NT2/D1 (cell line): ENCODE results near the gene FRMD4B.

Experiments
- DNase-seq: peaks from one replicate; pipeline ENCODE4 v3.0.0-alpha.2; 2011; ENCODE audit warnings: low read depth, low spot score
- H3K27me3 ChIP-seq: 2 replicates; pipeline ENCODE4 v1.6.0; 2011; ENCODE audit warnings: mild to moderate bottlenecking; ENCODE audit not compliant: insufficient read length, insufficient read depth
- H3K36me3 ChIP-seq: 2 replicates; pipeline ENCODE4 v1.6.1; 2011; ENCODE audit warnings: mild to moderate bottlenecking, low read length, mixed read lengths; ENCODE audit not compliant: insufficient read depth, insufficient read length
- H3K4me1 ChIP-seq: 2 replicates; pipeline ENCODE4 v1.5.1; 2011; ENCODE audit not compliant: insufficient read depth, insufficient read length
- H3K4me3 ChIP-seq: 2 replicates; pipeline ENCODE4 v1.5.1; 2011; ENCODE audit warnings: low read depth; ENCODE audit not compliant: insufficient read length
- H3K9ac ChIP-seq: 2 replicates; pipeline ENCODE4 v1.6.0; 2011; ENCODE audit warnings: low read depth; ENCODE audit not compliant: insufficient read length
- H3K9me3 ChIP-seq: 2 replicates; pipeline ENCODE4 v1.5.1; 2011; ENCODE audit warnings: mild to moderate bottlenecking, low read length; ENCODE audit not compliant: insufficient read depth
- SUZ12 ChIP-seq: IDR thresholded peaks from 2 replicates; pipeline ENCODE4 v1.6.1; 2011; ENCODE audit not compliant: insufficient read length, insufficient read depth; ENCODE audit errors: extremely low read depth
- YY1 ChIP-seq: IDR thresholded peaks from 2 replicates; pipeline ENCODE4 v1.6.1; 2011; ENCODE audit not compliant: insufficient read length, insufficient read depth
- ZNF274 ChIP-seq: IDR thresholded peaks from 2 replicates; pipeline ENCODE4 v1.6.1; 2011; ENCODE audit warnings: mild to moderate bottlenecking, low read depth, low read length

Gene FRMD4B

GRCh38 chr3:69343875-69344274 lies 42.0 kb downstream of the FRMD4B start:
- Histone ChIP-seq H3K4me3 (no peak overlapping the region), H3K27me3 (no peaks in the 10 kb centered on the region), H3K9me3 (peaks cover 11% of the 10 kb centered on the region), H3K4me1 (no peaks in the 10 kb centered on the region), H3K9ac (no peak overlapping the region), H3K36me3 (no peaks in the 10 kb centered on the region)
- TF ChIP-seq SUZ12 (no peak), ZNF274 (no peak), YY1 (no peak)
- no peak for DNase-seq

DNA sequence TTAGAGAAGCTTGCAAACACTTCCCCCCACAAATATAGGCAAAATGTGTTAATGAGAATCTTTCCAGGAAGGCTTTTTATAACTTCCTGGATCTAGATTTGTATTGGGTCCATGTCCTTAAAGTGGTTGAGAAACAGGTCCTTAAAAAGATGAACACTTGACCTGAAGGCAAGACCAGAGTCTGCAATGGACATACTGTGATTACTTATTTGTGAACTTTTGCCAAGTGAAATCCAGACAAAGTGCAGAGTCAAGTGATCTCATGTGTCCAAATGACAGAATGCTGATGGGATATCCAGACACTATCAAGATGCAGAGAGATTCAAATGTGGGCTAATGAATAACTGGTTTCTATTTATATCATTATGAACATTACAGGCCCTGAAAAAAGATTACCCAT lies 43.8 kb downstream of the FRMD4B start:
- Histone ChIP-seq H3K4me1 (no peaks in the 10 kb centered on the region), H3K9ac (no peak overlapping the region), H3K9me3 (peaks cover 11% of the 10 kb centered on the region), H3K36me3 (no peaks in the 10 kb centered on the region), H3K4me3 (no peak overlapping the region), H3K27me3 (no peaks in the 10 kb centered on the region)
- DNase-seq, result no peak
- TF ChIP-seq SUZ12 (no peak), YY1 (no peak), ZNF274 (no peak)

DNA sequence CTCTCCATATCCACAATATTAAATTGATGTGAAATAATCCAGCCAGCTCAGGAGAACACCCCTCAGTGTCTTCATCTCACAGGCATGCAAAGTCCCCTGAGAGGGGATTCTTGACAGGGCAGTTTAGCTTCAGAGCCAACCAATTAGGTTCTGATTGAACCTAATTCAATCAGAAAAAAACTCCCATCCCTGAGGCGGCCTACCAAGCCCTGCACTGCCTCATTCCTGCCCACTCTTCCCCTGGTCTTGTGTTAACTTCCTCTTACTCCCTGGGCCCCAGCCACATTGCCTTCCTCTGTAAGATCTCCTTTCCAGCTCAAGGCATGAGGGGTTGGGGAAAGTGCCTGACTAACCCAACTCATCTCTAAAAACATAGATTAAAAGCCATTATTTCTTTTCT lies 46.1 kb downstream of the FRMD4B start:
- Histone ChIP-seq H3K9ac (no peak overlapping the region), H3K36me3 (no peaks in the 10 kb centered on the region), H3K9me3 (peaks cover 9% of the 10 kb centered on the region), H3K4me3 (no peak overlapping the region), H3K4me1 (no peaks in the 10 kb centered on the region), H3K27me3 (no peaks in the 10 kb centered on the region)
- no peak for TF ChIP-seq ZNF274
- no peak for TF ChIP-seq YY1
- TF ChIP-seq SUZ12, result no peak
- DNase-seq, result no peak

GRCh38 chr3:69338911-69339310 lies 47.0 kb downstream of the FRMD4B start:
- no peak for DNase-seq
- no peak overlapping the region for H3K9ac ChIP-seq
- peaks cover 2% of the 10 kb centered on the region; the same call in 1 of the 2 replicates for H3K9me3 ChIP-seq
- H3K4me1 ChIP-seq, result no peaks in the 10 kb centered on the region
- TF ChIP-seq ZNF274 (no peak), YY1 (no peak), SUZ12 (no peak)
- H3K27me3 ChIP-seq, result no peaks in the 10 kb centered on the region
- H3K4me3 ChIP-seq, result no peak overlapping the region
- H3K36me3 ChIP-seq, result no peaks in the 10 kb centered on the region

GRCh38 chr3:69332934-69333333 lies 53.0 kb downstream of the FRMD4B start:
- Histone ChIP-seq H3K36me3 (no peaks in the 10 kb centered on the region), H3K27me3 (no peaks in the 10 kb centered on the region), H3K4me3 (no peak overlapping the region), H3K9me3 (no peaks in the 10 kb centered on the region), H3K9ac (no peak overlapping the region), H3K4me1 (no peaks in the 10 kb centered on the region)
- no peak for DNase-seq
- no peak for TF ChIP-seq ZNF274
- no peak for TF ChIP-seq YY1
- TF ChIP-seq SUZ12, result no peak

- Histone ChIP-seq H3K4me3 (no peak overlapping the region), H3K9ac (no peak overlapping the region), H3K9me3 (no peaks in the 10 kb centered on the region), H3K4me1 (no peaks in the 10 kb centered on the region), H3K36me3 (no peaks in the 10 kb centered on the region), H3K27me3 (no peaks in the 10 kb centered on the region)
- no peak for DNase-seq
- TF ChIP-seq YY1 (no peak), SUZ12 (no peak), ZNF274 (no peak)
Observed at GRCh38 chr3:69330891-69331400, 54.9 kb downstream of the FRMD4B start.

- no peak for DNase-seq
- Histone ChIP-seq H3K9me3 (no peaks in the 10 kb centered on the region), H3K27me3 (no peaks in the 10 kb centered on the region), H3K4me1 (no peaks in the 10 kb centered on the region), H3K36me3 (no peaks in the 10 kb centered on the region), H3K4me3 (no peak overlapping the region), H3K9ac (no peak overlapping the region)
- TF ChIP-seq ZNF274 (no peak), SUZ12 (no peak), YY1 (no peak)
Observed at GRCh38 chr3:69329892-69330291, 56.0 kb downstream of the FRMD4B start.
